ENCODE measurements around the gene HIRA. TPM values are rescaled to one million over a fixed set of nuclear protein-coding genes. Genes with fewer than 3 reads are reported as not detected.

Gene HIRA
- total and polyA plus RNA-seq, 2 of the 8 experiments (the other 6 are each of a cell fraction or from before 2014, with no cell fraction given), result 34.9 to 67.2 TPM

GRCh38 chr22:19361501-19362103 lies 69.9 kb downstream of the HIRA start (continued):
- no peak for TF ChIP-seq CTCF (IDR thresholded peaks at IDR 0.05; ENCODE audit: control extremely low read depth in 1 of 3, insufficient read depth in 1 of 3, low read depth in 1 of 3, low read length in 3 of 3)
